ENCODE measurements around the gene TTLL12. TPM values are rescaled to one million over a fixed set of nuclear protein-coding genes. Genes with fewer than 3 reads are reported as not detected.

TTLL12 gene
- total and polyA plus RNA-seq, 2 of the 8 experiments (the other 6 are each of a cell fraction or from before 2014, with no cell fraction given): 101 to 124 TPM

GRCh38 chr22:43179146-43179910, 7.6 kb downstream of the TTLL12 start (continued):
- no peak for TF ChIP-seq NANOG (IDR thresholded peaks at IDR 0.05; ENCODE audit: insufficient read depth, low read depth, low read length, poor library complexity, severe bottlenecking)
